Uterus (tissue), 2 donors: ENCODE data around the gene CPXCR1.

Source experiments
- CTCF ChIP-seq, 4 experiments: fragments of 200-600 bp in 2 of 4; fragments of 450-650 bp in 2 of 4; sonication (generic) in 2 of 4; IDR thresholded peaks; one replicate each; pipeline ENCODE4 v1.5.1; 2016 to 2019; ENCODE audit warnings: antibody characterized with exemption in 4 of 4, mild to moderate bottlenecking in 2 of 4, moderate library complexity in 1 of 4
- POLR2A ChIP-seq, 2 donors: fragments of 450-650 bp; IDR thresholded peaks; one replicate each; pipeline ENCODE4 v1.6.1; 2016; ENCODE audit warnings: antibody characterized with exemption in 2 of 2, mild to moderate bottlenecking in 1 of 2, moderate library complexity in 1 of 2

DNA sequence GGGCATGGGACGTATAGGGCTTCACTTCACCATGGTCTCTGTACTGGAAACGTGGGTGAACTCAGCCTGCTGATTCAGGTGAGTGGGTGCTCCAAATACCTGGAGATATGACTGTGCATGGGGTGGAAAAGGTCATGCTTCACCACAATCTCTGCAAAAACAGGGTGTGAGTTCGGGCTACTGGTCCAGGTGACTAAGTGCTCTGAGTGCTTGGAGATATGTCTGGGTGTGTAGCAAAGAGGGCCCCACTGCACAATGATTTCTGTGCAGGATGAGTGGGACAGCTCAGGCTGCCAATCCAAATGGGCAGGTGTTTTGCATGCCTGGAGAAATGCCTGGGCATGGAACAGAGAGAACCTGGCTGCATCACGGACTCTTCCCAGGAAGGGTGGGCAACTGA, 11.2 kb upstream of the CPXCR1 start:
- no peak for TF ChIP-seq POLR2A (IDR thresholded peaks at IDR 0.05)
- TF ChIP-seq CTCF (IDR thresholded peaks at IDR 0.05): no peak
